Ascending aorta (tissue), 2 donors: Measurements from ENCODE around the gene ADNP2. TPM values are rescaled to one million over a fixed set of nuclear protein-coding genes. Genes with fewer than 3 reads are reported as not detected.

Source experiments
- DNase-seq, 2 donors: peaks; one replicate each; pipeline ENCODE4 v3.0.0-alpha.2; 2019; ENCODE audit warnings: low spot score in 2 of 2
- H3K27ac ChIP-seq, 2 donors: fragments of 200-600 bp; sonication (generic); one replicate each; pipeline ENCODE4 v1.5.1; 2016 to 2017; ENCODE audit warnings: mild to moderate bottlenecking in 1 of 2
- H3K27me3 ChIP-seq: fragments of 200-600 bp; sonication (generic); one replicate; pipeline ENCODE4 v1.5.1; 2017
- H3K36me3 ChIP-seq, 2 donors: fragments of 200-600 bp; sonication (generic); one replicate each; pipeline ENCODE4 v1.5.1; 2016
- H3K4me1 ChIP-seq, 2 donors: fragments of 200-600 bp; sonication (generic); one replicate each; pipeline ENCODE4 v1.5.1; 2016 to 2017; ENCODE audit warnings: mild to moderate bottlenecking in 1 of 2
- H3K4me3 ChIP-seq, 2 donors: fragments of 200-600 bp; sonication (generic); one replicate each; pipeline ENCODE4 v1.5.1; 2016 to 2017; ENCODE audit warnings: mild to moderate bottlenecking in 1 of 2
- H3K9me3 ChIP-seq, 2 donors: fragments of 200-600 bp; sonication (generic); one replicate each; pipeline ENCODE4 v1.5.1; 2016
- intact Hi-C: fragments of 100-400 bp; cut with DNase I; formaldehyde crosslinking; loops from one replicate; pipeline ENCODE4 v1.15.1; 2023
- total RNA-seq: library from RNA; depleted of rRNA; stranded (reverse); fragments of >200 nt; gene quantifications from one replicate; pipeline ENCODE4 v1.1.0, GENCODE V29; 2016
- TF ChIP-seq, protein P1 (sequence below), 3 experiments: fragments of 200-600 bp in 2 of 3; fragments of 450-650 bp in 1 of 3; sonication (generic) in 2 of 3; IDR thresholded peaks; one replicate each; pipeline ENCODE4 v1.5.1; 2016 to 2019; ENCODE audit warnings: antibody characterized with exemption in 3 of 3, mild to moderate bottlenecking in 1 of 3, moderate library complexity in 1 of 3

ADNP2 gene
- total RNA-seq, 1 donor from 2014 or later, result 6.8 TPM

DNA sequence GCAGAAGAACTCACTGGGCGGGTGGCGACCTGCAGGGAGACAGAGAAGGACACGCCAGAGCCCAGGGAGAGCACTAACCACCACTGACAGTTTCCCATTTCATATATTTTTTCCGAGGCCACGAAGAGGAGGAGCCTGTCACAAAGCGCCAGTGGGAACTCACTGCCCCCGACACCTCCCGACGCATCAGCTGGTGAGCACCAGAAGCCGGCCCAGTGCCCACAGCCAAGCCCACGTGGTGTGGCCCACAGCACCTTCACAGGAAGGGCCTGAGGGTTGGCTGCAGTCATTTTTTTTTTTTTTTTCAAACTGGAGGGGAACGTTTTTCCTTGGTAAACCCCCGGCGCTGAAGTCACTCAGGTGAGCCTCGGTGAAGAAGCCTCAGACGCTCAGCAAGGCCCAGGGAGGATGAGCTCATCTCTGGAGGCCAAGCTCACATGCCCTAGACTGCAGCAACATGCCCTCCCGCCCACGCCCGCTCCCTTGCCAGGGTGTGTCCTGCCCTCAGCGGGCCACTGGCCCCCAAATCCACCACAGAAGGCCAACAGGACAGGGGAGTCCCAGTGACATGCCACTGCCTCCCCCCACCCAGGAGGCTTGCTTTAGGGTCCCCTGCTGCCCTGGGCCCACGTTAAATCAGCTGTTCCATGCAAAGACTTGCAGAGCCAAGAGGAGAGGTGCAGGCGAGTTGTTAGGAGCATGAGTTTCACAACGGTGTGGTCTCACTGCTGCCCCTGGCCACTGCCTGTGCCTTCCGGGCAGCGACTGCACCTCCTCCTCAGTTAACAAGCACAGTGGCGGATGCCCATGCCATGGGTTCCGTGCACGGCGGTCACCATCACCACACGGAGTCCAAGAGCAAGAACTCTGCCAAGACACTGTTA, 70.1 kb downstream of the ADNP2 start:
- intact Hi-C loops, result no loop called here
- no peaks in the 10 kb centered on the region for H3K4me1 ChIP-seq
- TF ChIP-seq, protein P1, sequence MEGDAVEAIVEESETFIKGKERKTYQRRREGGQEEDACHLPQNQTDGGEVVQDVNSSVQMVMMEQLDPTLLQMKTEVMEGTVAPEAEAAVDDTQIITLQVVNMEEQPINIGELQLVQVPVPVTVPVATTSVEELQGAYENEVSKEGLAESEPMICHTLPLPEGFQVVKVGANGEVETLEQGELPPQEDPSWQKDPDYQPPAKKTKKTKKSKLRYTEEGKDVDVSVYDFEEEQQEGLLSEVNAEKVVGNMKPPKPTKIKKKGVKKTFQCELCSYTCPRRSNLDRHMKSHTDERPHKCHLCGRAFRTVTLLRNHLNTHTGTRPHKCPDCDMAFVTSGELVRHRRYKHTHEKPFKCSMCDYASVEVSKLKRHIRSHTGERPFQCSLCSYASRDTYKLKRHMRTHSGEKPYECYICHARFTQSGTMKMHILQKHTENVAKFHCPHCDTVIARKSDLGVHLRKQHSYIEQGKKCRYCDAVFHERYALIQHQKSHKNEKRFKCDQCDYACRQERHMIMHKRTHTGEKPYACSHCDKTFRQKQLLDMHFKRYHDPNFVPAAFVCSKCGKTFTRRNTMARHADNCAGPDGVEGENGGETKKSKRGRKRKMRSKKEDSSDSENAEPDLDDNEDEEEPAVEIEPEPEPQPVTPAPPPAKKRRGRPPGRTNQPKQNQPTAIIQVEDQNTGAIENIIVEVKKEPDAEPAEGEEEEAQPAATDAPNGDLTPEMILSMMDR (IDR thresholded peaks at IDR 0.05), result no peak
- H3K27me3 ChIP-seq, result no peaks in the 10 kb centered on the region
- H3K9me3 ChIP-seq, result no peaks in the 10 kb centered on the region
- H3K4me3 ChIP-seq, result no peak overlapping the region
- H3K27ac ChIP-seq, result no peak overlapping the region
- no peak for DNase-seq
- no peaks in the 10 kb centered on the region for H3K36me3 ChIP-seq

DNA sequence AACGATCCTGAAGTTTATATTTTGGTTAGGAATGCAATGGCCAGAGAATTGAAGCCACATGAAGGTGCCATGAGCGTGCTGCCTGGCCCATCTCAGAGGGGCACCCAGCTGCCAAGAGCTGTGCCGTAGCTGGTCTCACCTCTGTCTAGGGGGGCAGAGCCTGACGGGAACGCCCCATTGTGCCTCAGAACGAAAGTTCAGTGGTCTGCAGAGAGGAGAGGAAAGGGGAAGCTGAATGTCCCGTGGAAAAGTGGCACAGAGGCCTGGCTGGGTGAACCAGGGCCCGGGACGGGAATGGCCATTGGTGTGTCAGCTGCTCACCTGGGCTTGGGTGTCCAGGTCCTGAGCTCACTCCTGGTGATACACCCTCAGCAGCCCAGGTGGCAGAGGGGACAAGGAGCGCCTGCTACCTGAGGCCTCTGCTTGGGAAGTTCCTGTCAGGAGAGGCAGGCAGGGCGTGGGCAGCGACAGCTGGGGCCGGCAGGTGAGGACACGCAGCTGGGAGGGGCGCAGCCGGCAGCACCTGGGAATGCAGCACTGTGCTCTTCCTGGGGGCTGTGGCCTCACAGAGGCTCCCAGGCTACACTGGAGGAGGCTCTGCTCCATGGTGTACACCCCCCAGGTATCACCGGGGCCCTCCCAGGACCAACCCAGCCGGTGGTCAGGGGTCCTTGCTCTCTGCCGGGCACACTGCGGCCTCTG, 70.9 kb downstream of the ADNP2 start:
- no peak for DNase-seq
- intact Hi-C loops, result no loop called here
- H3K4me3 ChIP-seq, result no peak overlapping the region

DNA sequence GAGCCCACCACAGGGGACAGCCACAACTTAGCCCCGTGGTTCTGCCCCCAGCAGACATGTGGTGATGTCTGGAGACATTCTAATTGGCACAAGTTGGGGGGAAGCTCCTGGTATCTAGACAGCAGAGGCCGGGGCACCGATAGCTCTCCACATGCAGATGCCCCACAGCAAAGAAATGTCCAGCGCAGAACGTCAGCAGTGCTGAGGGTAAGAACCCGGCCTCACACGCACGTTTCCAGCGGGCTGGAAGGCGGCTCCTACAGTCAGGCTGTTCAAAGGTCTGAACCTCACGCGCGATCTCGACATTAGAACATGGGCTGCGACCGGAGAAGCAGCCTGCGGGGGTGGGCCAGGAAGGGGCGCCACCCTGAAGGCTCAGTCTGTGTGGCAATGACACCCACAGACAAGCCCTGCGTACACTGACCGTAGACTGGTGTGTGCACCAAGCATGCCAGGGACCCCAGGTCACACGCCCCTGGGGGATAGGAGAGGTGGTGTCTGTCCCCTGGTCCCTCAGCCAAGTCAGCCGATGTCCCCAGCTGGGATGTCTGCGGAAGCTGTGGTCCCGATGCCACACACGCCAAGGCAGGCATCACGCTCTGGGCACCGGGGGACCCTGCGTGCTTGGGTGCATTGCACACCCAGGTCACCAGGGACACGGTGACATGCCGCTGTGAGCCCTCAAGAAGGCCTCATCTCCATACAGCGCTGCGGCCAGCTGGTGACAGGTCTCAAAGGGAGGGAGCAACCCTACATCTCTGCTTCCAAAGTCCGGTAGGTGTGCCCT, 71.9 kb downstream of the ADNP2 start:
- intact Hi-C loops, result no loop called here
- Histone ChIP-seq H3K27me3 (no peaks in the 10 kb centered on the region), H3K4me3 (no peak overlapping the region), H3K36me3 (no peaks in the 10 kb centered on the region), H3K27ac (no peak overlapping the region), H3K4me1 (no peaks in the 10 kb centered on the region), H3K9me3 (no peaks in the 10 kb centered on the region)
- no peak for DNase-seq
- TF ChIP-seq, protein P1 (IDR thresholded peaks at IDR 0.05), result no peak

More for the DNA sequence above, 70.9 kb downstream of the ADNP2 start:
- Histone ChIP-seq H3K4me1 (no peaks in the 10 kb centered on the region), H3K27ac (no peak overlapping the region), H3K27me3 (no peaks in the 10 kb centered on the region), H3K36me3 (no peaks in the 10 kb centered on the region), H3K9me3 (no peaks in the 10 kb centered on the region)
- TF ChIP-seq, protein P1 (IDR thresholded peaks at IDR 0.05), result no peak

GRCh38 chr18:80181642-80182461, 72.8 kb downstream of the ADNP2 start:
- TF ChIP-seq, protein P1 (IDR thresholded peaks at IDR 0.05), result no peak
- intact Hi-C loops, result no loop called here
- Histone ChIP-seq H3K4me3 (no peak overlapping the region), H3K36me3 (no peaks in the 10 kb centered on the region), H3K9me3 (no peaks in the 10 kb centered on the region), H3K4me1 (no peaks in the 10 kb centered on the region), H3K27ac (no peak overlapping the region), H3K27me3 (no peaks in the 10 kb centered on the region)
- DNase-seq, result no peak

DNA sequence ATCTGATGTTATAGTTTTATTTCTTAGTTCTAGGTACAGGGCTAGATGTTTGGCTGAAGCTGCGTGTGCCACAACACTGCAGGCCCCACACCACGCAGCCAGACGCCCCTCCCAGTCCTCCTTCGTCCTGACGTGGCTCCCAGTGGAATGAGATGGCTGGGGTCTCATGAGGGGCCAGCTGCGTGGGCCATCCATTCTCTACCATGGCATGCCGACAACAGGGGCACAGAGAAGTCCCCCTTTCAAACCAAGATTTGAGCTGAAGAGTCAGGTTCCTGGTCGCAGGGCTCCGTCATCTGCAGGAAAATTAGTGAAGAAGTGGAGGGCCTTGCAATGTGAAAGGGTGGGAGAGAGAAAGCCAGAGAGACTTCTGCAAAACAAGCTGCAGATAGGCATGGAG, 73.8 kb downstream of the ADNP2 start:
- Histone ChIP-seq H3K4me1 (no peaks in the 10 kb centered on the region), H3K4me3 (no peak overlapping the region), H3K36me3 (no peaks in the 10 kb centered on the region), H3K27ac (no peak overlapping the region), H3K27me3 (no peaks in the 10 kb centered on the region), H3K9me3 (no peaks in the 10 kb centered on the region)
- TF ChIP-seq, protein P1 (IDR thresholded peaks at IDR 0.05), result no peak
- intact Hi-C loops, result no loop called here
- no peak for DNase-seq
